Stimulated activated CD4-positive, alpha-beta T cell treated with anti-CD3 and anti-CD28 coated beads, Interleukin-1b, Interleukin-23, amount 100 ng/mL, for 4 hours (primary cell): ENCODE data around the gene MICAL2.

Source experiments
- DNase-seq, 2 donors: peaks; one replicate each; pipeline ENCODE4 v3.0.0-alpha.2; 2020; ENCODE audit warnings: low read depth in 2 of 2

Gene MICAL2

GRCh38 chr11:12271241-12271640 is 160.9 kb downstream of the MICAL2 start:
- no peak for DNase-seq

- no peak for DNase-seq
Observed at GRCh38 chr11:12271826-12272366, 161.5 kb downstream of the MICAL2 start.

GRCh38 chr11:12272821-12273617 is 162.6 kb downstream of the MICAL2 start:
- no peak for DNase-seq

- DNase-seq = no peak
Observed at GRCh38 chr11:12273618-12273995, 163.2 kb downstream of the MICAL2 start.

- DNase-seq = no peak
Observed at GRCh38 chr11:12274056-12274455, 163.7 kb downstream of the MICAL2 start.

GRCh38 chr11:12274558-12275197 is 164.3 kb downstream of the MICAL2 start:
- DNase-seq = no peak

- no peak for DNase-seq
Observed at GRCh38 chr11:12275818-12276217, 165.4 kb downstream of the MICAL2 start.

GRCh38 chr11:12276356-12276755 is 166.0 kb downstream of the MICAL2 start:
- no peak for DNase-seq

- no peak for DNase-seq
Observed at GRCh38 chr11:12276831-12277475, 166.6 kb downstream of the MICAL2 start.

GRCh38 chr11:12278766-12279671 is 168.6 kb downstream of the MICAL2 start:
- DNase-seq = no peak

GRCh38 chr11:12279672-12280108 is 169.3 kb downstream of the MICAL2 start:
- no peak for DNase-seq

GRCh38 chr11:12280199-12280837 is 169.9 kb downstream of the MICAL2 start:
- DNase-seq = no peak

GRCh38 chr11:12280838-12281565 is 170.6 kb downstream of the MICAL2 start:
- no peak for DNase-seq

- peak; percentile 71 to 73 for DNase-seq
Observed at GRCh38 chr11:12281571-12282478, 171.4 kb downstream of the MICAL2 start.

GRCh38 chr11:12282676-12283075 is 172.3 kb downstream of the MICAL2 start:
- DNase-seq = no peak

GRCh38 chr11:12284316-12285050 is 174.1 kb downstream of the MICAL2 start:
- no peak for DNase-seq

GRCh38 chr11:12285106-12285505 is 174.7 kb downstream of the MICAL2 start:
- DNase-seq = no peak

- no peak for DNase-seq
Observed at GRCh38 chr11:12285811-12286222, 175.4 kb downstream of the MICAL2 start.
